ENCODE data around the gene MYO3B.

DNA sequence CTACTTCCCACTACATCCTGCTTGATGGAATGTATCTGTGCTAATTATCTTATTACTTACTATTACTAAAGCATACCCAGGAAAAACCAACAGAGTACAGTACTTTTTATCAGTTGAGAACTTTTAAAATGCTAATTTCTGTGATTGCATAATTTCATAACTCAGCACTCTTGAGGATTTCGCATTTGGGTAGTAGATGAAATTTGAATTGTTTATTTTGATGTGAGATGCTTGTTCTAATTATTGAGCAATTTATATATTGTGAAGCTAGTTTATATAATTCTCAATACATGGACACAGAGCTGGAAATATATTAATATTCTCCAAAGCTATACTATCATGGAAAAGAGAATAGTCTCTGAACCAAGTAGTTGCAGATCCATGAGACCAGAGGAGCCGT lies 432.7 kb downstream of the MYO3B start:
- TF ChIP-seq, protein P1, sequence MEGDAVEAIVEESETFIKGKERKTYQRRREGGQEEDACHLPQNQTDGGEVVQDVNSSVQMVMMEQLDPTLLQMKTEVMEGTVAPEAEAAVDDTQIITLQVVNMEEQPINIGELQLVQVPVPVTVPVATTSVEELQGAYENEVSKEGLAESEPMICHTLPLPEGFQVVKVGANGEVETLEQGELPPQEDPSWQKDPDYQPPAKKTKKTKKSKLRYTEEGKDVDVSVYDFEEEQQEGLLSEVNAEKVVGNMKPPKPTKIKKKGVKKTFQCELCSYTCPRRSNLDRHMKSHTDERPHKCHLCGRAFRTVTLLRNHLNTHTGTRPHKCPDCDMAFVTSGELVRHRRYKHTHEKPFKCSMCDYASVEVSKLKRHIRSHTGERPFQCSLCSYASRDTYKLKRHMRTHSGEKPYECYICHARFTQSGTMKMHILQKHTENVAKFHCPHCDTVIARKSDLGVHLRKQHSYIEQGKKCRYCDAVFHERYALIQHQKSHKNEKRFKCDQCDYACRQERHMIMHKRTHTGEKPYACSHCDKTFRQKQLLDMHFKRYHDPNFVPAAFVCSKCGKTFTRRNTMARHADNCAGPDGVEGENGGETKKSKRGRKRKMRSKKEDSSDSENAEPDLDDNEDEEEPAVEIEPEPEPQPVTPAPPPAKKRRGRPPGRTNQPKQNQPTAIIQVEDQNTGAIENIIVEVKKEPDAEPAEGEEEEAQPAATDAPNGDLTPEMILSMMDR (IDR thresholded peaks at IDR 0.05; ENCODE audit: low read depth, low read length), result no peak
- no peak for TF ChIP-seq EZH2phosphoT487 (IDR thresholded peaks at IDR 0.05; ENCODE audit: low read depth)
